IMR-90 (cell line): ENCODE data around the gene WIPF1. TPM values are rescaled to one million over a fixed set of nuclear protein-coding genes. Genes with fewer than 3 reads are reported as not detected.

ENCODE experiments used
- ATAC-seq: fragments of 200-7000 bp; cut with Tn5 transposase; 2 replicates; pipeline ENCODE4 v1.9.1; 2020; ENCODE audit warnings: low read depth, mild to moderate bottlenecking, moderate library complexity
- BruUV-seq: library from RNA; stranded (reverse); fragments of 400-500 nt; replicated peaks from 2 replicates; lab custom pipeline; 2021; lab: Mats Ljungman, UMichigan
- CTCF ChIA-PET: fragments of 300-600 bp; formaldehyde crosslinking; extraction: SDS; loops from one replicate; lab custom pipeline; 2021; ENCODE audit warnings: antibody characterized with exemption; lab: Yijun Ruan, JAX
- POLR2A ChIA-PET: fragments of 300-600 bp; sonication (Branson Sonifier 250); formaldehyde crosslinking; loops from one replicate; lab custom pipeline; 2022; ENCODE audit warnings: antibody characterized with exemption; ENCODE audit not compliant: unreplicated experiment; lab: Charles Lee
- DNase-seq: peaks from one replicate; pipeline ENCODE4 v3.0.0; 2013
- H2AFZ ChIP-seq: replicated peaks from 2 replicates; pipeline ENCODE3; 2013; ENCODE audit warnings: low read length, mild to moderate bottlenecking; ENCODE audit not compliant: poor library complexity
- H2AK5ac ChIP-seq: 2 replicates; pipeline ENCODE4 v1.6.1; 2013; ENCODE audit warnings: low read depth, low read length, inconsistent platforms
- H2AK9ac ChIP-seq: replicated peaks from 2 replicates; pipeline ENCODE3; 2013; ENCODE audit warnings: mild to moderate bottlenecking, low read depth, low read length, moderate library complexity; ENCODE audit not compliant: poor library complexity
- H2BK120ac ChIP-seq: 2 replicates; pipeline ENCODE4 v1.6.1; 2013; ENCODE audit warnings: low read depth, low read length, inconsistent platforms
- H2BK15ac ChIP-seq: 3 replicates; pipeline ENCODE4 v1.6.1; 2013; ENCODE audit warnings: low read depth, low read length, inconsistent platforms
- H2BK20ac ChIP-seq: 2 replicates; pipeline ENCODE4 v1.6.1; 2013; ENCODE audit warnings: low read depth, mild to moderate bottlenecking, inconsistent platforms, low read length, moderate library complexity
- H2BK5ac ChIP-seq: 2 replicates; pipeline ENCODE4 v1.6.1; 2013; ENCODE audit warnings: mild to moderate bottlenecking, low read depth, low read length, inconsistent platforms; ENCODE audit not compliant: poor library complexity, severe bottlenecking
- H3K14ac ChIP-seq: replicated peaks from 2 replicates; pipeline ENCODE4 v1.6.1; 2013; ENCODE audit warnings: low read depth, low read length, inconsistent platforms
- H3K18ac ChIP-seq: 2 replicates; pipeline ENCODE4 v1.6.1; 2013; ENCODE audit warnings: low read depth, low read length, control low read depth
- H3K23ac ChIP-seq: 2 replicates; pipeline ENCODE4 v1.6.1; 2013; ENCODE audit warnings: low read depth, low read length, inconsistent platforms
- H3K27ac ChIP-seq: 2 replicates; pipeline ENCODE4 v1.5.1; 2013; ENCODE audit warnings: mild to moderate bottlenecking, control low read depth, low read length; ENCODE audit not compliant: insufficient read depth
- H3K27me3 ChIP-seq: 2 replicates; pipeline ENCODE4 v1.6.1; 2013; ENCODE audit warnings: low read length; ENCODE audit not compliant: control insufficient read depth, insufficient read depth
- H3K36me3 ChIP-seq: 2 replicates; pipeline ENCODE4 v1.6.1; 2013; ENCODE audit warnings: low read length, mixed read lengths; ENCODE audit not compliant: control insufficient read depth, insufficient read depth
- H3K4ac ChIP-seq: 2 replicates; pipeline ENCODE4 v1.6.1; 2013; ENCODE audit warnings: low read depth, low read length, inconsistent platforms
- H3K4me1 ChIP-seq: 2 replicates; pipeline ENCODE4 v1.6.1; 2013; ENCODE audit warnings: low read length, mixed read lengths; ENCODE audit not compliant: control insufficient read depth, insufficient read depth
- H3K4me2 ChIP-seq: 2 replicates; pipeline ENCODE4 v1.6.1; 2013; ENCODE audit warnings: low read depth, mild to moderate bottlenecking, control low read depth, low read length, moderate library complexity
- H3K4me3 ChIP-seq: 2 replicates; pipeline ENCODE4 v1.5.1; 2013; ENCODE audit warnings: low read depth, mild to moderate bottlenecking, control low read depth, low read length, moderate library complexity; ENCODE audit not compliant: insufficient read depth
- H3K56ac ChIP-seq: 2 replicates; pipeline ENCODE4 v1.6.1; 2013; ENCODE audit warnings: low read length, inconsistent platforms; ENCODE audit not compliant: insufficient read depth; ENCODE audit errors: extremely low read depth
- H3K79me1 ChIP-seq, 2 experiments: 2 replicates each; pipeline ENCODE4 v1.6.1; 2013; ENCODE audit warnings: low read length in 2 of 2, inconsistent platforms in 1 of 2, low read depth in 1 of 2
- H3K9ac ChIP-seq: 2 replicates; pipeline ENCODE4 v1.6.1; 2013; ENCODE audit warnings: low read depth, low read length, control low read depth
- H3K9me1 ChIP-seq: 2 replicates; pipeline ENCODE4 v1.6.1; 2013; ENCODE audit warnings: low read length, inconsistent platforms; ENCODE audit not compliant: insufficient read depth
- H3K9me3 ChIP-seq: 2 replicates; pipeline ENCODE4 v1.6.1; 2013; ENCODE audit warnings: low read length; ENCODE audit not compliant: control insufficient read depth, insufficient read depth
- H4K20me1 ChIP-seq: 2 replicates; pipeline ENCODE4 v1.6.1; 2013; ENCODE audit warnings: low read length, inconsistent platforms; ENCODE audit not compliant: insufficient read depth
- H4K5ac ChIP-seq: 2 replicates; pipeline ENCODE4 v1.6.1; 2013; ENCODE audit warnings: mild to moderate bottlenecking, low read depth, low read length, control low read depth
- H4K8ac ChIP-seq, 2 experiments: 2 replicates each; pipeline ENCODE4 v1.6.1; 2013; ENCODE audit warnings: low read depth in 2 of 2, low read length in 2 of 2, control low read depth in 1 of 2, inconsistent platforms in 1 of 2
- H4K91ac ChIP-seq: 2 replicates; pipeline ENCODE4 v1.6.1; 2013; ENCODE audit warnings: low read depth, low read length, inconsistent platforms; ENCODE audit not compliant: insufficient read depth
- SMC3 ChIP-seq: fragments of 150-350 bp; IDR thresholded peaks from 2 replicates; pipeline ENCODE4 v1.6.1; 2016; ENCODE audit warnings: low read depth, mild to moderate bottlenecking, antibody characterized with exemption, low read length, moderate library complexity
- WGBS, 2 experiments: methylation state at CpG; one replicate each; pipeline versions ENCODE4 v1.1.5 to v1.1.7; 2013; ENCODE audit warnings: missing lambda C conversion rate in 2 of 2; ENCODE audit not compliant: insufficient read length in 1 of 2; ENCODE audit errors: extremely low coverage in 2 of 2; 5-methylcytosine and 5-hydroxymethylcytosine counted together
- dilution Hi-C: fragments of 300-500 bp; cut with HindIII; formaldehyde crosslinking; loops from one replicate; pipeline ENCODE4 v1.14.3; 2018; ENCODE audit warnings: low sequenced_read_pairs; ENCODE audit not compliant: unreplicated experiment
- in situ Hi-C: fragments of 300-500 bp; cut with MboI; formaldehyde crosslinking; loops from 3 replicates; pipeline ENCODE4 v1.14.3; 2019; ENCODE audit warnings: low sequenced_read_pairs, inconsistent platforms, mixed read lengths
- intact Hi-C: fragments of 100-400 bp; cut with micrococcal nuclease; formaldehyde crosslinking; loops from 2 replicates; pipeline ENCODE4 v1.10.0; 2022
- polyA plus RNA-seq, 3 experiments: library from polyadenylated mRNA; depleted of rRNA; stranded (reverse); fragments of >200 nt; gene quantifications; 2 replicates each; pipeline ENCODE4 v1.2.3, GENCODE V29; 2012; ENCODE audit warnings: low replicate concordance in 1 of 3
- total RNA-seq: library from RNA; depleted of rRNA; stranded (reverse); fragments of >200 nt; gene quantifications from 2 replicates; pipeline ENCODE4 v1.2.3, GENCODE V29; 2012

The WIPF1 gene
- total and polyA plus RNA-seq, 2 of the 4 experiments (the other 2 are of a cell fraction): 2.7 to 13.5 TPM

- Histone ChIP-seq H3K9ac (no peak overlapping the region), H3K4me3 (no peak overlapping the region), H3K36me3 (no peaks in the 10 kb centered on the region), H4K20me1 (peaks cover 8% of the 10 kb centered on the region; the same call in 1 of the 2 replicates), H2AK5ac (no peak overlapping the region), H2AK9ac (no peak overlapping the region), H3K27me3 (no peaks in the 10 kb centered on the region), H2AFZ (no peak overlapping the region), H4K5ac (no peak overlapping the region), H2BK20ac (no peak overlapping the region), H3K18ac (no peak overlapping the region), H3K4ac (no peak overlapping the region), H2BK5ac (no peak overlapping the region), H3K56ac (no peak overlapping the region), H3K27ac (no peak overlapping the region), H3K14ac (no peak overlapping the region), H3K23ac (no peak overlapping the region), H3K4me2 (no peak overlapping the region), H4K91ac (no peak overlapping the region), H4K8ac (no peak overlapping the region), H3K79me1 (peaks cover 7 to 25% of the 10 kb centered on the region in 2 experiments), H3K9me3 (no peaks in the 10 kb centered on the region), H2BK15ac (no peak overlapping the region), H2BK120ac (no peak overlapping the region), H3K9me1 (peaks cover 16% of the 10 kb centered on the region), H3K4me1 (peaks cover 11% of the 10 kb centered on the region)
- ATAC-seq (no peak), DNase-seq (no peak)
- dilution Hi-C loops (no loop called here), in situ Hi-C loops (no loop called here), intact Hi-C loops (no loop called here)
- WGBS, 2 experiments: no CpG with 5 or more reads among the region's 4 CpGs
- ChIA-PET CTCF (interaction anchor here (1.0 to 1.1 kb wide), 2 partner anchors 12 to 33 kb away, joined by 3 read pairs; no protein-coding TSS in a partner anchor), POLR2A (no interaction called here)
- BruUV-seq: no TSS peak
- TF ChIP-seq SMC3: no peak
Observed at GRCh38 chr2:174611006-174611405, 13.4 kb upstream of the WIPF1 start.
